SK-N-SH treated with all-trans-retinoic acid at 6 μM for 48 hours (cell line): ENCODE measurements around the gene CDCP1.

Experiments used
- ATAC-seq: fragments of 200-7000 bp; cut with Tn5 transposase; 3 replicates; pipeline ENCODE4 v1.9.1; 2020; ENCODE audit warnings: mild to moderate bottlenecking, moderate library complexity
- ARNTL ChIP-seq: fragments of 450-650 bp; formaldehyde crosslinking; IDR thresholded peaks from 2 replicates; pipeline ENCODE4 v1.5.0; 2020; ENCODE audit warnings: low read depth, mild to moderate bottlenecking, moderate library complexity, borderline replicate concordance
- BACH2 ChIP-seq: fragments of 250-450 bp; sonication (Bioruptor Pico); IDR thresholded peaks from 2 replicates; pipeline ENCODE4 v1.9.0; 2021; ENCODE audit warnings: mild to moderate bottlenecking, borderline replicate concordance
- CSDC2 ChIP-seq: fragments of 250-450 bp; sonication (Bioruptor Pico); IDR thresholded peaks from 2 replicates; pipeline ENCODE4 v1.5.0; 2020; ENCODE audit warnings: mild to moderate bottlenecking, moderate library complexity
- ESRRG ChIP-seq: fragments of 250-450 bp; sonication (Bioruptor Pico); IDR thresholded peaks from 2 replicates; pipeline ENCODE4 v1.6.1; 2021; ENCODE audit warnings: mild to moderate bottlenecking
- GLIS3 ChIP-seq: fragments of 250-450 bp; sonication (Bioruptor Pico); IDR thresholded peaks from 2 replicates; pipeline ENCODE4 v1.5.0; 2020; ENCODE audit warnings: mild to moderate bottlenecking, moderate library complexity
- ISL1 ChIP-seq: fragments of 250-450 bp; sonication (Bioruptor Pico); IDR thresholded peaks from 2 replicates; pipeline ENCODE4 v2.1.2; 2022; ENCODE audit warnings: mild to moderate bottlenecking, moderate library complexity
- OSR1 ChIP-seq: fragments of 250-450 bp; sonication (Bioruptor Pico); IDR thresholded peaks from 2 replicates; pipeline ENCODE4 v1.8.0; 2022; ENCODE audit warnings: moderate library complexity, mild to moderate bottlenecking, inconsistent platforms
- PPARA ChIP-seq: fragments of 250-450 bp; sonication (Bioruptor Pico); IDR thresholded peaks from 2 replicates; pipeline ENCODE4 v1.5.0; 2020; ENCODE audit warnings: mild to moderate bottlenecking, borderline replicate concordance
- RARB ChIP-seq: fragments of 250-450 bp; sonication (Bioruptor Pico); IDR thresholded peaks from 2 replicates; pipeline ENCODE4 v1.8.0; 2021; ENCODE audit warnings: mild to moderate bottlenecking, moderate library complexity
- TCF4 ChIP-seq: fragments of 250-450 bp; sonication (Bioruptor Pico); IDR thresholded peaks from 2 replicates; pipeline ENCODE4 v1.8.0; 2021; ENCODE audit warnings: mild to moderate bottlenecking, moderate library complexity, borderline replicate concordance
- TOX ChIP-seq: fragments of 250-450 bp; sonication (Bioruptor Pico); IDR thresholded peaks from 2 replicates; pipeline ENCODE4 v1.8.0; 2021; ENCODE audit warnings: mild to moderate bottlenecking, moderate library complexity, borderline replicate concordance
- ZFP3 ChIP-seq: fragments of 250-450 bp; sonication (Bioruptor Pico); IDR thresholded peaks from 2 replicates; pipeline ENCODE4 v1.5.0; 2020; ENCODE audit warnings: mild to moderate bottlenecking, moderate library complexity
- ZFP30 ChIP-seq: fragments of 450-650 bp; formaldehyde crosslinking; IDR thresholded peaks from 2 replicates; pipeline ENCODE4 v1.5.0; 2022; ENCODE audit warnings: mild to moderate bottlenecking, moderate library complexity
- ZNF565 ChIP-seq: fragments of 450-650 bp; formaldehyde crosslinking; conservative IDR thresholded peaks from 2 replicates; pipeline ENCODE4 v1.5.0; 2020; ENCODE audit warnings: low read depth, mild to moderate bottlenecking, moderate library complexity
- ZNF8 ChIP-seq: fragments of 450-650 bp; formaldehyde crosslinking; IDR thresholded peaks from 2 replicates; pipeline ENCODE4 v1.5.0; 2020; ENCODE audit warnings: mild to moderate bottlenecking, moderate library complexity
- TF ChIP-seq, protein P1 (sequence below): fragments of 250-450 bp; sonication (Bioruptor Pico); IDR thresholded peaks from 2 replicates; pipeline ENCODE4 v1.8.0; 2021; ENCODE audit warnings: low read depth, mild to moderate bottlenecking, moderate library complexity, borderline replicate concordance
- TF ChIP-seq, protein P2 (sequence below): fragments of 250-450 bp; sonication (Bioruptor Pico); IDR thresholded peaks from 2 replicates; pipeline ENCODE4 v1.8.0; 2020; ENCODE audit warnings: mild to moderate bottlenecking, moderate library complexity, borderline replicate concordance
- TF ChIP-seq, protein P3 (sequence below): fragments of 250-450 bp; sonication (Bioruptor Pico); IDR thresholded peaks from 2 replicates; pipeline ENCODE4 v1.5.1; 2021; ENCODE audit warnings: mild to moderate bottlenecking, moderate library complexity
- TF ChIP-seq, protein P4 (sequence below): fragments of 250-450 bp; sonication (Bioruptor Pico); IDR thresholded peaks from 2 replicates; pipeline ENCODE4 v1.5.0; 2020; ENCODE audit warnings: mild to moderate bottlenecking, moderate library complexity

Gene CDCP1

DNA sequence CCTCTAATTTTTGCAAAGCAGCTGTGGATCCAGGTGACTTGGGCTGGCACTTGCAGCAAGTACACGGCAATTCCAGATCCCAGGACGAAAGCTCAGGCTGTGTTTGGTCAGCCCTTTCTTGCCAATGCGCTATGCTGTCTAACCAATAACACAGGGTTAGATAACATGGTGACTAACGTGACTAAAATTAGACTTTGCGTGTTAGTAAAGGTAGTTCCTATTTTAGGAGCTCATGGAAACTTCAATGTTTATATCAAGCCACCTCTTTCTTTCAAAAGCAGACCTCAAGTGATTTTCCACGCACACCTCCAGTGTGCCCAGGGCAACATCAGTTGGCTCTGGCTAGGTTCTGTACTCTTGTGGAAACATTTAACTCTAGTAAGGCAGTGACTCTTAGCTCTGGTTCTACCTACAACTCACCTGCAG lies 32.5 kb downstream of the CDCP1 start:
- ATAC-seq: no peak

GRCh38 chr3:45112939-45113338 lies 33.2 kb downstream of the CDCP1 start:
- ATAC-seq: no peak

More for the DNA sequence above, 32.5 kb downstream of the CDCP1 start:
- TF ChIP-seq, protein P1, sequence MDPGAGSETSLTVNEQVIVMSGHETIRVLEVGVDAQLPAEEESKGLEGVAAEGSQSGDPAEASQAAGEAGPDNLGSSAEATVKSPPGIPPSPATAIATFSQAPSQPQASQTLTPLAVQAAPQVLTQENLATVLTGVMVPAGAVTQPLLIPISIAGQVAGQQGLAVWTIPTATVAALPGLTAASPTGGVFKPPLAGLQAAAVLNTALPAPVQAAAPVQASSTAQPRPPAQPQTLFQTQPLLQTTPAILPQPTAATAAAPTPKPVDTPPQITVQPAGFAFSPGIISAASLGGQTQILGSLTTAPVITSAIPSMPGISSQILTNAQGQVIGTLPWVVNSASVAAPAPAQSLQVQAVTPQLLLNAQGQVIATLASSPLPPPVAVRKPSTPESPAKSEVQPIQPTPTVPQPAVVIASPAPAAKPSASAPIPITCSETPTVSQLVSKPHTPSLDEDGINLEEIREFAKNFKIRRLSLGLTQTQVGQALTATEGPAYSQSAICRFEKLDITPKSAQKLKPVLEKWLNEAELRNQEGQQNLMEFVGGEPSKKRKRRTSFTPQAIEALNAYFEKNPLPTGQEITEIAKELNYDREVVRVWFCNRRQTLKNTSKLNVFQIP (CRISPR knock-in tag): no peak
- no peak for TF ChIP-seq TCF4 (CRISPR knock-in tag)
- TF ChIP-seq ISL1 (CRISPR knock-in tag): no peak
- TF ChIP-seq CSDC2: no peak
- no peak for TF ChIP-seq TOX (CRISPR knock-in tag)

GRCh38 chr3:45110509-45110833 lies 35.7 kb downstream of the CDCP1 start:
- no peak for TF ChIP-seq ZNF565 (CRISPR knock-in tag)
- no peak for TF ChIP-seq TOX (CRISPR knock-in tag)
- no peak for TF ChIP-seq OSR1
- no peak for TF ChIP-seq RARB (CRISPR knock-in tag)
- TF ChIP-seq, protein P1 (CRISPR knock-in tag): no peak
- TF ChIP-seq ZFP30 (CRISPR knock-in tag): no peak
- TF ChIP-seq CSDC2: no peak
- TF ChIP-seq ESRRG (CRISPR knock-in tag): no peak
- no peak for TF ChIP-seq ARNTL (CRISPR knock-in tag)
- no peak for TF ChIP-seq PPARA (CRISPR knock-in tag)
- TF ChIP-seq, protein P2, sequence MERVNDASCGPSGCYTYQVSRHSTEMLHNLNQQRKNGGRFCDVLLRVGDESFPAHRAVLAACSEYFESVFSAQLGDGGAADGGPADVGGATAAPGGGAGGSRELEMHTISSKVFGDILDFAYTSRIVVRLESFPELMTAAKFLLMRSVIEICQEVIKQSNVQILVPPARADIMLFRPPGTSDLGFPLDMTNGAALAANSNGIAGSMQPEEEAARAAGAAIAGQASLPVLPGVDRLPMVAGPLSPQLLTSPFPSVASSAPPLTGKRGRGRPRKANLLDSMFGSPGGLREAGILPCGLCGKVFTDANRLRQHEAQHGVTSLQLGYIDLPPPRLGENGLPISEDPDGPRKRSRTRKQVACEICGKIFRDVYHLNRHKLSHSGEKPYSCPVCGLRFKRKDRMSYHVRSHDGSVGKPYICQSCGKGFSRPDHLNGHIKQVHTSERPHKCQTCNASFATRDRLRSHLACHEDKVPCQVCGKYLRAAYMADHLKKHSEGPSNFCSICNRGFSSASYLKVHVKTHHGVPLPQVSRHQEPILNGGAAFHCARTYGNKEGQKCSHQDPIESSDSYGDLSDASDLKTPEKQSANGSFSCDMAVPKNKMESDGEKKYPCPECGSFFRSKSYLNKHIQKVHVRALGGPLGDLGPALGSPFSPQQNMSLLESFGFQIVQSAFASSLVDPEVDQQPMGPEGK (CRISPR knock-in tag): no peak
- TF ChIP-seq ZNF8 (CRISPR knock-in tag): no peak
- TF ChIP-seq, protein P3, sequence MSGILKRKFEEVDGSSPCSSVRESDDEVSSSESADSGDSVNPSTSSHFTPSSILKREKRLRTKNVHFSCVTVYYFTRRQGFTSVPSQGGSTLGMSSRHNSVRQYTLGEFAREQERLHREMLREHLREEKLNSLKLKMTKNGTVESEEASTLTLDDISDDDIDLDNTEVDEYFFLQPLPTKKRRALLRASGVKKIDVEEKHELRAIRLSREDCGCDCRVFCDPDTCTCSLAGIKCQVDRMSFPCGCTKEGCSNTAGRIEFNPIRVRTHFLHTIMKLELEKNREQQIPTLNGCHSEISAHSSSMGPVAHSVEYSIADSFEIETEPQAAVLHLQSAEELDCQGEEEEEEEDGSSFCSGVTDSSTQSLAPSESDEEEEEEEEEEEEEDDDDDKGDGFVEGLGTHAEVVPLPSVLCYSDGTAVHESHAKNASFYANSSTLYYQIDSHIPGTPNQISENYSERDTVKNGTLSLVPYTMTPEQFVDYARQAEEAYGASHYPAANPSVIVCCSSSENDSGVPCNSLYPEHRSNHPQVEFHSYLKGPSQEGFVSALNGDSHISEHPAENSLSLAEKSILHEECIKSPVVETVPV (CRISPR knock-in tag): no peak
- TF ChIP-seq GLIS3 (CRISPR knock-in tag): no peak
- TF ChIP-seq, protein P4, sequence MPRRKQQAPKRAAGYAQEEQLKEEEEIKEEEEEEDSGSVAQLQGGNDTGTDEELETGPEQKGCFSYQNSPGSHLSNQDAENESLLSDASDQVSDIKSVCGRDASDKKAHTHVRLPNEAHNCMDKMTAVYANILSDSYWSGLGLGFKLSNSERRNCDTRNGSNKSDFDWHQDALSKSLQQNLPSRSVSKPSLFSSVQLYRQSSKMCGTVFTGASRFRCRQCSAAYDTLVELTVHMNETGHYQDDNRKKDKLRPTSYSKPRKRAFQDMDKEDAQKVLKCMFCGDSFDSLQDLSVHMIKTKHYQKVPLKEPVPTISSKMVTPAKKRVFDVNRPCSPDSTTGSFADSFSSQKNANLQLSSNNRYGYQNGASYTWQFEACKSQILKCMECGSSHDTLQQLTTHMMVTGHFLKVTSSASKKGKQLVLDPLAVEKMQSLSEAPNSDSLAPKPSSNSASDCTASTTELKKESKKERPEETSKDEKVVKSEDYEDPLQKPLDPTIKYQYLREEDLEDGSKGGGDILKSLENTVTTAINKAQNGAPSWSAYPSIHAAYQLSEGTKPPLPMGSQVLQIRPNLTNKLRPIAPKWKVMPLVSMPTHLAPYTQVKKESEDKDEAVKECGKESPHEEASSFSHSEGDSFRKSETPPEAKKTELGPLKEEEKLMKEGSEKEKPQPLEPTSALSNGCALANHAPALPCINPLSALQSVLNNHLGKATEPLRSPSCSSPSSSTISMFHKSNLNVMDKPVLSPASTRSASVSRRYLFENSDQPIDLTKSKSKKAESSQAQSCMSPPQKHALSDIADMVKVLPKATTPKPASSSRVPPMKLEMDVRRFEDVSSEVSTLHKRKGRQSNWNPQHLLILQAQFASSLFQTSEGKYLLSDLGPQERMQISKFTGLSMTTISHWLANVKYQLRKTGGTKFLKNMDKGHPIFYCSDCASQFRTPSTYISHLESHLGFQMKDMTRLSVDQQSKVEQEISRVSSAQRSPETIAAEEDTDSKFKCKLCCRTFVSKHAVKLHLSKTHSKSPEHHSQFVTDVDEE (CRISPR knock-in tag): no peak
- TF ChIP-seq BACH2: no peak
- ATAC-seq: no peak

More at GRCh38 chr3:45112939-45113338, 33.2 kb downstream of the CDCP1 start:
- no peak for TF ChIP-seq TOX (CRISPR knock-in tag)
- TF ChIP-seq, protein P2 (CRISPR knock-in tag): no peak
- no peak for TF ChIP-seq ZFP3 (CRISPR knock-in tag)
